Limb (tissue), 2 donors: ENCODE measurements around the gene CERS2.

Source experiments
- DNase-seq, 2 donors: peaks; one replicate each; pipeline ENCODE4 v3.0.0-alpha.2; 2016; ENCODE audit errors: extremely low spot score in 2 of 2

Gene CERS2

GRCh38 chr1:150974580-150975478, at the start of gene CERS2:
CERS2 (minus strand) TSS chr1:150974835; CDS start chr1:150969090, 5,745 bp downstream.
- peak; percentile 81 to 90 for DNase-seq

GRCh38 chr1:151013518-151013917, 38.9 kb upstream of the CERS2 start:
- DNase-seq, result no peak

GRCh38 chr1:151012684-151013471, 38.2 kb upstream of the CERS2 start:
- no peak for DNase-seq

GRCh38 chr1:151011154-151011850, 36.7 kb upstream of the CERS2 start:
- no peak for DNase-seq

GRCh38 chr1:151010346-151010726, 35.7 kb upstream of the CERS2 start:
- no peak for DNase-seq

- DNase-seq, result no peak
Observed at GRCh38 chr1:151009674-151010345, 35.2 kb upstream of the CERS2 start.

GRCh38 chr1:151009206-151009587, 34.6 kb upstream of the CERS2 start:
- no peak for DNase-seq

- peak; percentile 97 for DNase-seq
Observed at GRCh38 chr1:151008244-151009205, 33.9 kb upstream of the CERS2 start, which contains the start of gene PRUNE1. PRUNE1 (plus strand) TSS chr1:151008449; CDS start chr1:151008633, 184 bp downstream.

GRCh38 chr1:151007853-151008243, 33.2 kb upstream of the CERS2 start:
- no peak for DNase-seq

- DNase-seq, result peak; percentile 75 to 90
Observed at GRCh38 chr1:151006327-151007052, 31.9 kb upstream of the CERS2 start, which contains the start of gene MINDY1. MINDY1 (minus strand) TSS chr1:151006902; CDS start chr1:151002617, 4,285 bp downstream.

GRCh38 chr1:151005729-151006319, 31.2 kb upstream of the CERS2 start:
- DNase-seq, result no peak

- DNase-seq, result no peak
Observed at GRCh38 chr1:151003180-151003579, 28.5 kb upstream of the CERS2 start.

GRCh38 chr1:151002611-151003010, 28.0 kb upstream of the CERS2 start:
- no peak for DNase-seq

GRCh38 chr1:151002051-151002450, 27.4 kb upstream of the CERS2 start:
- no peak for DNase-seq

- DNase-seq, result no peak
Observed at GRCh38 chr1:151001602-151002001, 27.0 kb upstream of the CERS2 start.

GRCh38 chr1:151000408-151000807, 25.8 kb upstream of the CERS2 start:
- no peak for DNase-seq

- no peak for DNase-seq
Observed at GRCh38 chr1:150999926-151000325, 25.3 kb upstream of the CERS2 start.

GRCh38 chr1:150999051-150999674, 24.5 kb upstream of the CERS2 start:
- DNase-seq, result no peak
